ENCODE data around the gene ANKRD33B.
"Not testable (repeated sequence)": the region's sequence is repeated elsewhere in the genome, so short reads cannot be mapped to it uniquely, and the experiment has no call there.

Gene ANKRD33B

DNA sequence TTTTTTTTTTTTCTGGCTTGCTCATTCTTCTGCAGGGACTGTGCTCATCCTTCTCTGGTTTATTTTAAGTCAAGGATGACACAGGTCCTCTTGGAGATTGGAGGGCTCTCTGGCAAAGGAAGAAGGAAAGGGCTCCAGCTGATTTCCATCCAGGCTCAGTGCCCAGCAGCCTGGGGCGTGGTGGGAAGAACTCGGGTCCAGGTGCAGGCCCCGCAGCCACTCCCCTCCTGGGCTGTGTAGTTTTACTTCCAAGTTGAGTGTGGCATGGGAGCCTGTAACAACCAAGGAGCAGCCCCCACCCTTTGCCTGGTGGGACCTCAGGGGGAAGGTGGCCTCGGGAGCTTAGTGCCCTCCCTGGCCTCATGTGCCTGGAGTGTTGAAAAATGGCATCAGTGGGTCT is 58.9 kb downstream of the ANKRD33B start:
- peak in 1 of 3 experiments; percentile 13 for DNase-seq

DNA sequence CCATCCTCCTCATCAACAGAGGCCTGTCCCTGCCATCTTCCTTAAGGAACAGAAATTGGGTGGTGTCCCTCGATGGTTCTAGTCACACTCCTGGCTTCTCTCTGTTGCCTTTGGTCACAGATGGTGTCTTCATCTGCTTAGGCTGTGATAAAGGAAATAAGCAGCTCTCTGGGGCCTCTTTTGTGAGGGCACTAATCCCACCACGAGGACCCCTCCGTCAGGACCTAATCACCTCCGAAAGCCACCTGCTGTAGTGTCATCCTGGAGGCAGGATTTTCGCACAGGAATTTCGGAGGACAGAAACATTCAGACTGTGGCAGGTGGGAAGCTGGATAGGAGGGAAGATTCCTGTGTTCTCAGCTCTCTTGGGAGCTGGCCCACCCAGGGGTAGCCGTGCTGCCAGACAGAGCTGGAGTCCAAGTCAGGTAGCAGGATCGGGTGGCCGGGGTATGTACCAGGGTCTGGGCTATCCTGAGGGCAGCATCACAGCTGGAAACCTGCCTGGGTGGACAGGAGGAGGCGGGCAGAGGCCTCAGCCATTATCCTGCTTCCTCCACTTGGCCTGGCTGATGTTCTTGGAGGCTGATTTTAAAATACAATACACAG is 59.5 kb downstream of the ANKRD33B start:
- no peak for DNase-seq

DNA sequence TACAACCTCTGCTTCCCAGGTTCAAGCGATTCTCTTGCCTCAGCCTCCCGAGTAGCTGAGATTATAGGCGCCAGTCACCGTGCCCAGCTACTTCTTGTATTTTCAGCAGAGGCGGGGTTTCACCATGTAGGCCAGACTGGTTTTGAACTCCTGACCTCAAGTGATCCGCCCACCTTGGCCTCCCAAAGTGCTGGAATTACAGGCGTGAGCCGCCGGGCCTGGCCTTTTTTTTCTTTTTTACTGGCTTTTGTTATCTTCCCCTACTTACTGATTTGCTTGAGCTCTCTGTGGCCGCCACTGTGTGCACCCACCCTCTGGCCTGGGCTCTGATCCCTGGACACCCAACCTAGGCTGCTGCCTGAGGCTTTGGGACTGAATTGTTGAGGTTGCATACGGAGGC is 60.3 kb downstream of the ANKRD33B start:
- no peak for DNase-seq

DNA sequence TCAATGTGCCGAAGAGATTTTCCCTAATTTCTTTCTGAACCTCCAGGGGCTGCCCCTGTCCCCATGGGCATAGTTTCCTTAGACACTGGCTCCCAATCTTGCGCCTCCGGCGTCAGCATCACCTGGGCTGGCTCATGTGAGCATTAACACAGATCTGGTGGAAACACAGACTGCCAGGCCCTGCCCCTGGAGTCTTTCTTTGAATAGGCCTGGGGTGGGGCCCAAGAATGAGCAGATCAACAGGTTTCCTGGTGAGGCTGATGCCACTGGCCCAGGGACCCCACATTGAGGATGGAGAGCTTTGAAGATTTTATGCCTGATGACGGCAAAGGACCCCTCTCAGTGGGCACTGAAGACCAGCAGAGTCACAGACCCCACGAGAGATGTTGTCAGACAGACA is 60.8 kb downstream of the ANKRD33B start:
- no peak for DNase-seq

DNA sequence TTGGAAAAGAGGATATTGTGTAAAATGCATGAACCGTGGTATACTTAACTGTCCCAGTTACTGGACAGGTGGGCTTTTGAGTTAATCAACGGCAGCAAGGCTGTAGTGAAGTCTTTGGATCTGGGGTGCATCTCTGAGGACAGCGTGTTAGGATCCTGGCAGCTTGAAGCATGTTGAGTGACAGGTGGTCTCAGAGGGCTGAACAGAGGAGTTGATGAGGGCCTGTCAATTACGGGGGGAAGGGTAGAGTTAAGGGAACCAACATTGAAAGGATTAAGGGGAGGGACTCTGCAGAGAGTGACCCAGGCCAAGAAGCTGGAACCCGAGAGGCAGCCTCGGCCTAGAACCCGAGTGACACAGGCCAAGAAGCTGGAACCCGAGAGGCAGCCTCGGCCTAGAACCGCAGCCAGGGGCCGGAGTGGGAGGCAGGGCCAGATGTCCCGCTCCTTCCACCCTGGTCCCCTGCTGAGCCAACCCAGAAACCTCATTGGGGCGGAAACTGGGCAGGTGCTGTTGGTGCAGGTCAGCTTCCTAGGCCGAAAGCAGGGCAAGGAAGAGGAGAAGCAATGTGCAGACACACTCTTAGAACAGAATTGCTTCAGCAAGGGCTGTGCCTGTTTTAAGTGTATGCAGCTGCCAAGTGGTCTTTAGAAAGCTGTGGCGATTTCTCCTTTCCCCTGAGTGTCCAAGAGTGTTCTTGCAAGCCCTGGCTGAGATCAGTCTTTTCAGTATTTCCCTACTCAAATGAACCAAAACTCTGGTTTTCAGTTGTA is 62.0 kb downstream of the ANKRD33B start:
- no peak for DNase-seq

DNA sequence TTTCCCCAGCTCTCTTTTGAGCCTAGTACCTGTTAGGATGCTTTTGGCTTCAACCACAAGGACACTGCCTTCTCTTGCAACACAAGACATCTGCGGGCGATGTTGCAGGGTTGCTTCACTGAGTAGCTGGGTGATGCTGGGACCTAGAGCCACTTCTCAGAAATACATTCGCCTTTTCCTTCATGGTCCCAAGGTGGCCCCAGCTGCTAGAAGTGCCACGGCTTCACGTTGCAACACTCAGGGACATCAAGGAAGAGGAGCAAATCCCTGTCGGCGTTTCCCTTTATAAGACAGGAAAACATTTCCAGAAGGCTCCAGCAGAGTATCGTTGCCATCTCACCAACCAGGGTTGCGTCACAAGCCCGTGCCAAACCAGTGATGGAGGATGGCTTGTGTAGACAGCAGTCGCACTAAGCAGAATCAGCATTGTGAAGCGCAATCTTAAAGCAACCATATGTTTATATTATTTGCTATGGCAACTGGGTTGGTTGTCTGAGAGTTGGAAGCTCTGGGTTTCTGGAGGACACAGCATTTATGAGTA is 62.7 kb downstream of the ANKRD33B start:
- DNase-seq = no peak

DNA sequence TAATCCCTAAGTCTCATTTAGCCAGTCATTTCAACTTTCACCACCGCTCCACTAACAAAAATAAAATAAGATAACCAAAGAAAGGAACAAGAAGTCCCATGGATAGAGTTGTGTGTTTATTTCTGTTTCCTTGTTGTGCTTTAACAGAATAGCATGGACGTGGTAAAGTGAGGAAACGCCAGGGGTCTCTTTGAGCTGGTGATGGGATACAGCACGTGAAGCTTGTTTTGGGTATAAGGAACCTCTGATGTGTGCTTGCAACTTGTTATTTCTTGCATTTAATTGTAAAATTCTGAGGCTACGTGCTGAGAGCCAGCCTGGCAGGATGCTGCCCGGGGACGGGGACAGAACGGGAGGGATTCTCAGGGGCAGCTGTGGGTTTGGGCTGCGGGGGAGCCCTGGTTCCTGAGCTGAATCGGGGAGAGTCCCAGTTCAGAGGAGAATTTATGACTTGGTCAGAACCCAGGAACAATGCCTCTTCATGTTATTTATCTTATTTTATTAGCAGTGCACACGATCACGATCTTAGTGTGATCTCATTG is 63.4 kb downstream of the ANKRD33B start:
- DNase-seq = no peak

DNA sequence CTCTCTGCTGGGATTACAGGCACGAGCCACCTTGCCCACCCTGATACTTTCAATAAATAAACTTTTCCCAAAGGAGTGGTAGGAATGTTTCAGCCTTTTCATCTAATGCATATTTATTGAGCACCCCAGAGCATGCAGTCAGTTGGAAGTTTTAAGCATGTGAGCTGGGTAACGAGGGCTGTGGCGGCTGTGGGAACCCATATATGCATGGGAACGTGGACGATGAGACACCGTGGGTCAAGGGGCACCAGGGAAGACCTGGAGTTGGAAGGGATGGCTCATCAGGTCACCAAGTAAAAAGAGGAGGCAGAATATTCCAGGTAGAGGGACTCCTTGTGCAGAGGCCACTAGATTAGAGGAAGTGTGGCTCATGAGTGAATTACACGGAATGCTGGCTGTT is 64.7 kb downstream of the ANKRD33B start:
- DNase-seq = no peak

DNA sequence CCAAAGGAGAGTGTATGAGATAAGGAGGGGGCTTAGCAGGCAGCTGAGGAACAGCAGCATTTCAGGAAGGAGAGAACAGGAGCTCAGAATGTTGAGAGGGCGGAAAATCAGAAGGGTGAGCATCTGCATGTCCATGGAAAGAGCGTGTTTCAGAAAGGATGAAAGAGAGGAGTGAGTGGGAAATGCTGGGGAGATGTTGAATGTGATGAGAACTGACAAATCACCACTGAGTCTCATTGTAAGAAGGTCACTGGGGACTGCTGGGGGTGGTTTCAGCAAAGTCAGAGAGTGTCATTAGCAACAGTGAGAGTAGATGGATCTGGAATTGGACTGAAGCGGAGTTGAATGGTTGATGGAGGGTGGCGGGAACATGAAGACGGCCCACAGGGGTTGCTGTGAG is 65.8 kb downstream of the ANKRD33B start:
- DNase-seq = no peak

DNA sequence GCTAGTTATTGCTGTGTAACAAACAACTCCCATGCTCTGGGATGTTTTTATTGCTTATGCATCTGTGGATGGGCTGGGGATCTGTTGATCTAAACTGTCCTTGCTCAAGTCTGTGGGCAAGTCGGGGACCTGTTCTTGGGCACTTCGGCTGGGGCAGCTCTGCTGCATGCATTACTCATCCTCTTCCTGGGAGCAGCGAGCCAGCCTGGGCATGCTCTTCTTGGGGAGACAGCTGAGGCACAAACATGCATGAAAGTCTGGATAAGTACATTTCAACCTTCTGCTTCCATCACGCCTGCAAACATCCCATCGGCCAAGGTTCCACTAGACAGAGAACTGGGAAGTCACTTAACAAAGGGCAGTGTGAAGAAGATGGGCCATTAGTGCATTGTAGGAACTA is 66.3 kb downstream of the ANKRD33B start:
- DNase-seq = no peak

DNA sequence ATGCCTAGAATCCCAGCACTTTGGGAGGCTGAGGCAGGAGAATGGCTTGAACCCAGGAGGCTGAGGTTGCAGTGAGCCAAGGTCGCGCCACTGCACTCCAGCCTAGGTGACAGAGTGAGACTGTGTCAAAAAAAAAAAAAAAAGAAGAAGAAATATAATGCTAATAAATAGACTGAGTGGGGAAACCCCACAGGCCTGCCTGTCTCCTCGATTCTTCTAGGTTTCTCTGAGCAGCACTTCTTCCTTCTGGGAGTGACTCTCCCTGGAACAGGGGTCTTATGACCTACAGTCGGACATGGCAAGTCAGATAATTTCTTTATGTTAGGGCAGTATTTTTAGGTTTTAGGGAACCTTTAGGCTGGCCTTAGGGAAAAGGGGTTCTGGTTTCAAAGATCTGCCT is 66.9 kb downstream of the ANKRD33B start:
- DNase-seq = not testable (repeated sequence)

DNA sequence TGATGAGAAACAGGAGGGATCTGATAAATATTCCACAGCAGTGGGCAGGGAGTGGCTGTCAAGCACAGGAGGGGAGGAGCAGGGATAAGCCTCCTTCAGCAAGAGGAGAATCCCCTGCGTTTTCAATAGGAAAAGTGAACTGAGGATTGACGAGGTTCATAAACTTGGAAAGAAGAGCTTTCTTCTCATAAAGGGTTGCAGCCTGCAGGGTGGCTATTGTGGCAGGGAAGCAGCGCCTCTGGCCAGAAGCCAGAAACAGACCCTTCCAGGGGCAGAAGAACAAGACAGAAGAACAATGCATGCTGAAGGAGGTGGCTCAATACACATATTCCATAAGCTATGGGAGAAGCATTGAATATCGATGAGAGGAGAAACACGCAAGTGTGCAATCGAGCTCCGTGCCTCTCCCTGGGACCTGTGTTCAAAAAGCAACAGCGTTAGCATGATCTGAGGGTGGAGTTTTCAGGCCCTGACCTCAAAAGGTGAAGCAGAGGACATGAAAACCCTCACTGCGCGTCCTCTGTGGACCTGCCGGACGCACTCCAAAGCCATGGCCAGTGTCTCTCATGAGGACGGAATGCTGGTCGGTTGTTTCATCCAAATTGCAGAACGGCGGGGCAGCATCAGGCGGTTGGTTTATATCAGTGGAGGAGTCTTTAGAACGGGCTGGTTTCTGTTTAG is 67.6 kb downstream of the ANKRD33B start:
- no peak for DNase-seq

DNA sequence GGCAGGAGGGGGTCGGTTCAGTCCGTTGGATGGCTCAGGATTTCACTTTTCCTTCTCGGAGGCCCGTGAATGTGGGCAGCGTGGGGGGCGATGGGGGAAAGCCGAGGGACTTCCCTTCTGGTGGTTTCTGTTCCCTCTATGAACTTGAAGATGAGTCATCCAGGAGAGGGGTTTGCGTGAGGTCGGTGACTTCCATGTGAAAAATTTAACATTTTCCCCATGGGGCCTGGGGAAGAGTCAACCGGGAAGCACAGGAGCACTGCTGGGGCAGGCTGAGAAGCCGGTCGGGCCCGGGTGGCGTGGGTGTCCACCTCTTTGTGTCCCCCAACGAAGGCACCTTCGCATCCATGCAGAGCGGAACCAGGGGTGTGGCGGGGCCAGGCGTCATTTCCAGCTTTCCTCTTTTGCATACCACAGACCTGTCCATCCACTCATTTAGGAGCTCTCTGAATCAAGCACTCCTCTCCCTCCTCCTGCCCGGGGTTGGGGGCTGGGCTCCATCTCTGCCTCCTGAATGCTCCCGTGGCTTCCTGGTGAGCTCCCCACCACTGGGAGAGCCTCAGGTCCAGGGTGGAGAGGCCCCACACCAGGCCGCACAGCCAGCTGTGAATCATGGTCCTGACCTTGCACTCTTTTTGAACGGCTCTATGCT is 68.4 kb downstream of the ANKRD33B start:
- DNase-seq = no peak

DNA sequence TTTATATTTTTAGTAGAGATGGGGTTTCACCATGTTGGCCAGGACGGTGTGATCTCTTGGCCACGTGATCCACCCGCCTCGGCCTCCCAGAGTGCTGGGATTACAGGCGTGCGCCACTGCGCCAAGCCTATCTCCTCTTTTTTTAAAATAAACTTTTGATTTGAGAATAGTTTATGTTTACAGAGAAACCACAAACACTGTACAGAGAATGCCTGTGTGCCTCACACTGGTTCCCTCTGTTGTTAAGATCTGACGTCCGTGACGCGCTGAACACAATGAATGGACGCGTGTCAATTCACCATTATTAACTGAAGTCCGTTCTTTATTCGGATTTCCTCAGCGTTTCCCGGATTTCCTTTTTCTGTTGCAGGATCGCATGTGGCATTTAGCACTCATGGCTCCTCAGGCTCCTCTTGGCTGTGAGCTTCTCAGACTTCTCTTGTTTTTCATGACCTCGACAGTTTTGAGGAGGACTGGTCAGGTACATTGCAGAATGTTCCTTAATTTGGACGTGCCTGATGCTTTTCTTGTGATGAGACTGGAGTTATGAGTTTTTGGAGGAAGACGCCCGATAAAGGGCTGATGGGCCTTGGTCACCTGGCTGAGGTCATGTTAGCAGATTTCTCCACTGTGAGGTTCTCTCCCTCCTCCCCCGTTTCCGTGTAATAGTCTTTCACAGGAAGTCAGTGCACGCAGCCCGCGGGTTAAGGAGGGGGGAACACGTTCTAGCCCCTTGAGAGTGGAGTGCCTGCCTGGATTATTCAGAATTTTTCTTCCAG is 69.6 kb downstream of the ANKRD33B start:
- no peak for DNase-seq

DNA sequence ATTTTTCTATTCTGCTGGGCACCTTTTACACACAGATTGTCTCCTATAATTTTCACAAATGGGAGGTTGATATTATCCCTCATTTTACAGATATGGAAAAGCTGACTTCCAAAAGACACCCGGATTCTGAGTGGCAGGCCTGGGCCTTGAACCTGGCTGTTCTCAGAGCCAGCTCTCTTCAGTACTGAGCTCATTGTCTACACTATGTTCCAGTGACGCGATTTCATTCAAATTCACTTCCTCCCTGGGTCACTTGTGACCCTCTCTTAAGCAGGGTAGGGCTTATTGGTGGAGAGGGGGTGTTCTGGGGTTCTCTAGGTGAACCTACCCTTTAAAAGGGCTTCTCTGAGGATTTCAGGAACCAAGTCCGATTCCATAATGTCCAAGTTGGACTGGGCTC is 70.2 kb downstream of the ANKRD33B start:
- no peak for DNase-seq

DNA sequence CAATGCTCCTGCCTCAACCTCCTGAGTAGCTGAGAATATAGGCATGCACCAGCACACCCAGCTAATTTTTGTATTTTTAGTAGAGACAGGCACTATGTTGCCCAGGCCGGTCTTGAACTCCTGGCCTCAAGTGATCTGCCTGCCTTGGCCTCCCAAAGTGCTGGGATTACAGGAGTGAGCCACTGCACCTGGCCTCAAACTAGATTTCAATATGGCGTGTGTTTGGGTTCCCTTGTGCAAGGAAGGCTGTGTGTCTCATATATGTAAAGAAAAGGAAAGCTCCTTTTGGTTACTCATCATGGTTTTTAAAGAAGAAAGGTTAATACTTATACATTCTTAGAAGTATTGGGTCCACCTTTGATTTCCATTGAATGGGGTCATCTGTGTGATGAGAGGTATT is 70.7 kb downstream of the ANKRD33B start:
- no peak for DNase-seq

DNA sequence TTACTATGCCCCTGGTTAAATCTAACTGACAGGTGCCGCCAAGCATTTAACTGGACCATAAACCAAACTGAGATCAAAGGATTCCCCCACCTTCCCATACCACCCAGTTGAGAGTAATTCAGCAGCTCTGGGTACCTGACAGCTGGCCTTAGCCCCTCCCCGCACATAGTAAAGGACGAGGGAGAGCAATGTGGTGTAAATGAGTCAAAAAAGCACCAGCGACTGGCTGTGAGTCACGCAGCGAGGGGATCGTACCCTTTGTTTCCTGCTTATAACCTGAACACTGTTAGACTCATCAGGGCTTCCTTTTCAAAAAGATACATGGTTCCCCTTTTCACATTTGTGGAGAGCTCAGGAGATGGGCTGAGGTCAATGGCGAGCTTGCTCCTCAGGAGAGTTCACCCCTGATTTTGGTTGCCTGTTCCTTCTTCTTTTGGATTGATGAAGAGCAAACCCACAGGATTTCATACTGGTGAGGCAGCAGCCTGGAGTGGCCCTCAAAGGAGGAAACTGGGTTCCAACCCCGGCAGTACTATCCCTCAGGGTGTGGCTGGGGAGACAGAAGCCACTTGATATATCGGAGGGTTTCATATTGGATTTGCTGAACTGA is 71.5 kb downstream of the ANKRD33B start:
- DNase-seq = no peak

DNA sequence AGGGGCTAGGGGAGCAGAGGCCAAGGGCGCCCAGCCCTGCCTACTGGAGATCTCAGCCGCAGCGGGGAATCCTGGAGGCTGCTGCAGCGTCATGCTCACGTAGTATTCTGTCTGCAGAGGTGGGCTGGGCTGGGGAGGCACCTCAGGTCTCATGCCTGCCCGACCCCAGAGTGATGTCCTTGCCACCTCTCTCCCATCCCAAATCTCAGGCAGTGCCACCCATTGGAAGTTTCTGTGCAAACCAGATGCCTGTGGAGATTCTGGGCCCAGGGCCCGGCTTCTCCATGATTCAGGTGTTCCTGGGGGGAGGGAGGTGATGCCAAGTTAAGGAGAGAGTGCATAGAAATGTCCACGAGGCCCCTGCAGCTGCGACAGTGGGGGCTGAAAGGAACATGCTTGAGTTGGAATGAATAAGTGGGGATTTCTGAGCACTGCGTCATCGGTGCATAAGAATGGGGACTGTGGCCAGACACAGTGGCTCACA is 72.0 kb downstream of the ANKRD33B start:
- no peak for DNase-seq

DNA sequence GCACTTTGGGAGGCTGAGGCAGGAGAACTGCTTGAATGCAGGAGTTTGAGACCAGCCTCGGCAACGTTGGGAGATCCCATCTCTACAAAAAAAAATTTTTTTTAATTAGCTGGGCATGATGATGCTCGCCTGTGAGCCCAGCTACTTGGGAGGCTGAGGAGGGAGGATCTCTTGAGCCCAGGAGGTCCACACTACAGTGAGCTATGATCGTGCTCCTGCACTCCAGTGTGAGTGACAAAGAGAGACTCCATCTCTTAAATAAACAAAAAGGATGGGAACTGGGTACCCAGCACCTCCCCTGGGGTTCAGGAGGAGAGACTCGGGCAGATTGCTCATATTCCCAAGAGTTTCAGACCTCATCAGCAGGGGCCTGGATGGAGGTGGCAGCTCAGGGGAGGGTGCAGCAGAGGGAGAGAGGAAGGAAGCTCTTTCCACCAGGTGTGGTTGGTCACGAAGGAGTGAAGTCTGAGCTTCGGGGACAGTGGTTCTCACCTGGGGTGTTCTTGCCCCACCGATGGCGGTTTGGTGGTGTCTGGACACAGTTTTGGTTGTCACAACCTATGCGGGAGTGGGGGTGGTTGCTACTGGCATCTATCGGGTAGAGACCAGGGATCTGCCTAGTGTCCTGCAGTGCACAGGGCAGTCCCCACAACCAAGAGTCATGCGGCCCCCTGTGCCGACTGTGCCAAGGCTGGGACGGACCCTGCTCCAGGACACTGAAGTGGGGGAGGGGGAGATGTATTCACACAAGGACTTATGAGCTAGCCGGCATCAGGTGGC is 72.7 kb downstream of the ANKRD33B start:
- DNase-seq = no peak

DNA sequence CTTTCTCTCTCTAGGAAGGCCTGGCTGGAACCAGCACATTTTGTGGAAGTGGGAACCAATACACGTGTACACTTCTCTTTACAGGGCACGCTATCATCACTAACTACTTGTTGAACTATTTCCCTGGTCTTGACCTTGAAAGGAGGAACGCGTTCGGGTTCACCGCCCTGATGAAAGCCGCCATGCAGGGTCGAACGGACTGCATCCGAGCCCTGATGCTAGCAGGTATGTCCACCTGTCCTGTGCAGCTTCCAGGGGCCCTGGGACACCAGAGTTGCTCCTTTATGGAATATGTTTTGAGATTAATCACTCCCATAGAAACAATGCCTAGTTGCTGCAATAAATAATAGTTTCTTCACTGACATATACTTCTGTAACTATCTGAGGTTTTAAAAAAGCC is 74.1 kb downstream of the ANKRD33B start:
- DNase-seq = no peak

DNA sequence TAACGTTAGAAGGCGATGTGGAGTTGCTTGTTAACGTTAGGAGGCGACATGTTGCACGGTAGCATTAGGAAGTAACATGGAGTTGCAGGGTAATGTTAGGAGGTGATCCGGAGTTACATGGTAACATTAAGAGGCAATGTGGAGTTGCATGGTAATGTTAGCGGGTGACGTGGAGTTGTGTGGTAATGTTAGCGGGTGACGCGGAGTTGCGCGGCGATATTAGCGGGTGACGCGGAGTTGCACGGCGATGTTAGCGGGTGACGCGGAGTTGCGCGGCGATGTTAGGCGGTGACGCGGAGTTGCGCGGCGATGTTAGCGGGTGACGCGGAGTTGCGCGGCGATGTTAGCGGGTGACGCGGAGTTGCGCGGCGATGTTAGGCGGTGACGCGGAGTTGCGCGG is 74.9 kb downstream of the ANKRD33B start:
- DNase-seq = not testable (repeated sequence)

Measured in NCI-H1417 (cell line).